CD4-positive, alpha-beta T cell treated with Interleukin-21 for 1 hour (primary cell): Measurements from ENCODE around the gene CST6.
"Not testable (repeated sequence)": the region's sequence is repeated elsewhere in the genome, so short reads cannot be mapped to it uniquely, and the experiment has no call there.

Experiments
- DNase-seq: peaks from one replicate; pipeline ENCODE4 v3.0.0-alpha.2; 2020

The CST6 gene

GRCh38 chr11:65987336-65987735, 24.5 kb upstream of the CST6 start:
- DNase-seq: no peak

- DNase-seq: peak; percentile 96
Measured at GRCh38 chr11:65988791-65989592, 22.8 kb upstream of the CST6 start.

DNA sequence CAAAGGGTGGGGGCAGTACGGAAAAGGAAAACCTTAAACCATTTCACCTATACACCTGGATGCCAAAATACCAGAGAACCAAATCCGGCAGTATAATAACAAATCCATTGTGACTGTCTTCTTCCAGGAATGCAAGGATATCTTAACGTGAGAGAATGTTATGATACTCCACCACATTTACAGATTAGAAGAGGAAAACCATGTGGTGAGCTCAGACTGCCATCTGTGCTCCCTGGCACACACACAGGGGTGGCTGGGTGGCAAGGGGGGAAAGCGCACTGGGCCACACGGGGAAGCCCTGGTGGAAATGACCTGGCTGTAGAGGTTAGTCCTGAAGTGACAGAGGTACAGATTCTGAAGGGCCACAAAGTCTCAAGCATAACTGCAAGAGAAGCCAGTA, 19.8 kb upstream of the CST6 start:
- no peak for DNase-seq

DNA sequence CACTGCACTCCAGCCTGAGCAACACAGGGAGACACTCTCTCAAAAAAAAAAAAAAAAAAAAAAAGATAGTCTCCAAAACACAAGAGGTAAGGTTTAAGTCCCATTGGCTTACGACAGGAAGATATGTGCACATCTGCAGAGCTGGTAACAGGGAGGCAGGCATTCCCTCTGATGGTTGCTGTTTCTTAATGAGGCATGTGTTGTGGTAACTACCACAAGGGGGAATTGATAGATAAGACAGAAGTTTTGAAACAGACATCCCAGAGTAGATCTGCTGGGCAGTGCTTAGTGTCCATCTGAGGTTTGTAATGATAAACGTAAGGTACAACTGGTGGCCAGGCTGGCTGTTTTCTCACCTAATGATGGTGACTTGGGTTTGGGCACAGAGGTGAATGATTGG, 14.5 kb upstream of the CST6 start:
- no peak for DNase-seq

GRCh38 chr11:66001942-66002647, 9.7 kb upstream of the CST6 start, which contains the start of the genes BANF1 and EIF1AD:
Gene BANF1 (plus strand): TSS chr11:66002503. CDS start chr11:66003251, 748 bp downstream.
Gene EIF1AD (minus strand): TSS chr11:66002157. CDS start chr11:66000389, 1,768 bp downstream.
- DNase-seq: peak; percentile 97

DNA sequence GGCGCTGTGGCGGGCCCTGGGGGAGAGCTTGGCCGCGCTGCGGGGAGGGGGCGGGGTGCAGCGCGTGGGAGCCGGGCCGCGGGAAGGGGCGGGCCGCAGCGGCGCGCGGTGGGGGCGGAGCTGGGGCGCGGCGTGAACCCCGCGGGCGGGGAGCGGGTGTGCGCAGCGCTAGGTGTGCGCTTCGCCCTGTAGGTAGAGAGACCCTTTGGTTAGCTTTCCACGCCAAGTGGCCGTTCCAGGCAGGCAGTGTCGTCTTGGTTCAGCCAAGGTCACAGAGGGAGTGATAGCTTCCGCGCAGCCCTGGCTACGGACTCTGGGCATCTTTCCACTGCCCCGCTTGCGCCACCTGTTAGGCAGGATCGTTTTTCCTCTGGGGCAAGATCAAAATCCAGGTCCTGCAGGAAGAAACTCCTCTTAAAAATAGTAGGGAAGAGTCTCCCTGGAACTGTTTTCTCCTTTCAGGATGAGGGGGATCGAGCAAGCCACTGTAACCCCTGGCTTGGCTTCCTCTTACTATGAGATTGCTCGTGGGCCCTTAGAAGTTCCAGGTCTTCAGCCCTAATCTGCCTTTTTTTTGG, 9.1 kb upstream of the CST6 start:
- no peak for DNase-seq

DNA sequence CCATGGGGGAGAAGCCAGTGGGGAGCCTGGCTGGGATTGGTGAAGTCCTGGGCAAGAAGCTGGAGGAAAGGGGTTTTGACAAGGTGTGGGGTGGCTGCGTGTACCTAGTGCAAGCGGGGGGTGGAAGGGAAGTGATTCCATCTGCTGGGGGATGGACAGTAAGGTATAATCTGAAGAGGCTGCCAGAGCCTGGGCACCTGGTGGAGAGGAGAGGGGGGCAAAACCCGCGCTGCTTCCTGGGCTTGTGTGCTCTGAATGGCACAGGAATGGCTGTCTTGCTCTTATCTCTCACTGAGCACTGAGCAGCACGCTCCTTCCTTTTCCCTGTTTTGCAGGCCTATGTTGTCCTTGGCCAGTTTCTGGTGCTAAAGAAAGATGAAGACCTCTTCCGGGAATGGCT, 8.5 kb upstream of the CST6 start:
- DNase-seq: no peak

DNA sequence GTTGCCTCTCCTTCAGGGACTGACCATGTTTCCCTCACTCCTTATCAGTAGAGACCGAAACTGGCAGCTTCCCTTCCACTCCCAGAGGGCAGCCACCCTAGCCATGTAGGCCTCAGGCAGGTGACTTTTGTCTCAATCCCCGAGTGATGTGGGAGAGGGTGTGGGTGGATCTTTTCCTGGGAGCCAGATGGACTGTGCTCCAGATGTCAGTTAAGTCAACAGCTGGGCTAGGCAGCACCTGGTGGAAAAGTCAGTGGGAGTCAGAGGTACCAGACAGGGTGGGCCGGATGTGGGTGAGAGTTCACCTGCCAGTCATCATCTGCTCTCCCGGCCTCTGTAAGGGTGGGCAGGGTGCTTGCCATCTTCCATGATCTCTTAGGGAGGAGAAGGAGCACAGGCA, 7.6 kb upstream of the CST6 start:
- no peak for DNase-seq

- no peak for DNase-seq
Measured at GRCh38 chr11:66006134-66006890, 5.5 kb upstream of the CST6 start.

DNA sequence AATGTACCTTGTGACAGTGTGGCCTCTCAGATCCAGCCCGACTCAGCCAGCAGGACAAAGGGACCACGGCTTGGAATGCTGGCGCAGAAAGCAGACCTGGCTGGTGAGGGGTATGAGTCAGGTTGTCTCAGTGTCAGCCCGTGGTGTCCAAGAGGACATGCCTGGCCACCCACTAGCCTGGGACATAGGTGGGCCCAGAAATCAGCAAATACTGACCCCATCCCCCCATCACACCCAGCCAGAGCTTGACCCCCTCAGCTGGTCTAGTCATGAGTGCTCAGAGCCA, 5.0 kb upstream of the CST6 start:
- DNase-seq: no peak

DNA sequence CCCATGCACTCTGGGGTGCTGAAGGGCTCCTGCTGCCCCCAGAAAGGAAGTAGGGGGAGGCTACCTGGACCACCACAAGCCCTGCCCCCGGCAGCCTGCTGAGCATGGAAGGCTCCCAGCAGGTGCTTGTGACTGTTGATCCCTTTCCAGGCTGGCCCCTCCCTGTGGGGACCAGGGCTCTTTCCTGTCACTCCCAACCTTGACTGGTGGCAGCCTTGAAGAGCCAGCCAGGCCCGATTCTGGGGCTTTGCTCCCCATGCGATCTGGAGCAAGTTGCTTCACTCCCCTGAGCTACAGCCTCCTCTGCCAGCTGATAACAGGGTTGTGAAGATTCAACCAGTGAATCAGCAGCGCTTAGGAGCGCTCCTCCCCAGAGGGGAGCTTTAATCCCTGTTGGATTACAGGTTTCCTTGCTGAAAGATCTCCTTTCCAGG, 4.6 kb upstream of the CST6 start:
- no peak for DNase-seq

GRCh38 chr11:66008095-66008467, 3.7 kb upstream of the CST6 start:
- no peak for DNase-seq

DNA sequence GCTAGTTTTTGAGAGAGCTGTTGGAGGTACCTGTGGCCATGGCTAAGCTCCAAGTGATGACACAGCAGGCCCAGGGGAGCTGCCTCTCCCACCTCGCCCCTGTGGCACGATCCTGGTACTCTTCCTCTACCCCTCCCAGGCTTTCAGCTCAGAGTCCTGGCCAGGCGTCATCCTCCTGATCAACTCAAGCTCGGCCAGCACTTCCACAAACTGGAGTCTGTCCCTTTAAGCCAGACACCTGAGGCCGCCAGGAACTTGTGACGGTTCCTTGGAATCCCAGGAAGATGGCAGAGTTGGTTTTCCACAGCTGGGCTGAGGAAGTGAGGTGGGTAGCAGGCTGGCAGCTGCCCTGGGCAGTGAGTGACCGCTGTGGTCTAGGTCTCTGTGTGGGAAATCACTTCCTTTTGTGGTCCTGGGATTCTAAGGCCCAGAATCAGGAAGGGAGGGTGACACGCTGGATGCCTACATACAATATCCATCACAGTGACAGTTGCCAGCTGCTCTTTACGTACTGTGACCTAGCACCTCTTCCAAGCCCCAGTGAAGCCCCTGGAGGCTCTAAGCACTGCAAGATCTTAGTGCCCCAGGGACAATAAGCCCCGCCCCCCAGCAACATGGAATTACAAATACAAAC, 3.2 kb upstream of the CST6 start:
- no peak for DNase-seq

DNA sequence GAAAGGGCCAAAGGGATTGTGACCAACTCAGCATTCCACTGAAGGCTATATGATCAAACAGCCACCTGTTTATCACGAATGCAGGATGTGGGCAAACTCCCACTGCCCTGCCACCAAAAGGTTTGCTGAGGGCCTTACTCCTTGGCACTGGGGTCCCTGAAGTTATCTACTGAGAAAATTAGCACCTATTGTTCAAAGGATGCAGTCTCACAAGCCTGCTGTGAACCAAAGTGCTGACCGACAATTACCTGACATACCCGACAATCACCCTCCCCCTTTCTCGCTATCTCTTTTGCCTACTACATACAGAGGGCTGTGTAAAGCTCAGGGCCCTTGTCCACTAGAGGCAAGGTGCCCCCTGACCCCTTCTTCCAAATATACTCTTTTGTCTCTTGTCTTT, 1.8 kb upstream of the CST6 start:
- not testable (repeated sequence) for DNase-seq

DNA sequence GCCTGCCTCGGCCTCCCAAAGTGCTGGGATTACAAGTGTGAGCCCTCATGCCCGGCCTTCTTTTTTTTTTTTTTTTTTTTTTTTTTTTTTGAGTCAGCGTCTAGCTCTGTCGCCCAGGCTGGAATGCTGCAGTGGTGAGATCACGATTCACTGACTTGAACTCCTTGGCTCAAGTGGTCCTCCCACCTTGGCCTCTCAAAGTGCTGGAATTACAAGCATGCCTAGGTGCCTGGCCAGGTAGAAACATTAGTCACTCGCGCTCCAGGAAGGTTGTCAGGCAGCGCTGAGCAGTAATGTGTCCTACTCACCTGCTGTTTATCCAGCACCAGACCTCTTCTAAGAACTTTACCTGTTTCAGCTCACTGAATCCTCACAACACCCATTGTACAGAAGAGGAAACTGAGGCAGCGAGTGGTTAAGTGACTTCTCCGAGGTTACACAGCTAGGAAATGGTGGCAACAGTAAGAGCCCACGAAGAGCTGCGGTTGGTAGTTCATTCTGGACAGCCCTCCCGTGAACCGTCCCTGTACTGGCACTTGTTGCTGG, 496 bp upstream of the CST6 start:
- no peak for DNase-seq

GRCh38 chr11:66012371-66012945, 650 bp downstream of the CST6 start:
- DNase-seq: no peak

DNA sequence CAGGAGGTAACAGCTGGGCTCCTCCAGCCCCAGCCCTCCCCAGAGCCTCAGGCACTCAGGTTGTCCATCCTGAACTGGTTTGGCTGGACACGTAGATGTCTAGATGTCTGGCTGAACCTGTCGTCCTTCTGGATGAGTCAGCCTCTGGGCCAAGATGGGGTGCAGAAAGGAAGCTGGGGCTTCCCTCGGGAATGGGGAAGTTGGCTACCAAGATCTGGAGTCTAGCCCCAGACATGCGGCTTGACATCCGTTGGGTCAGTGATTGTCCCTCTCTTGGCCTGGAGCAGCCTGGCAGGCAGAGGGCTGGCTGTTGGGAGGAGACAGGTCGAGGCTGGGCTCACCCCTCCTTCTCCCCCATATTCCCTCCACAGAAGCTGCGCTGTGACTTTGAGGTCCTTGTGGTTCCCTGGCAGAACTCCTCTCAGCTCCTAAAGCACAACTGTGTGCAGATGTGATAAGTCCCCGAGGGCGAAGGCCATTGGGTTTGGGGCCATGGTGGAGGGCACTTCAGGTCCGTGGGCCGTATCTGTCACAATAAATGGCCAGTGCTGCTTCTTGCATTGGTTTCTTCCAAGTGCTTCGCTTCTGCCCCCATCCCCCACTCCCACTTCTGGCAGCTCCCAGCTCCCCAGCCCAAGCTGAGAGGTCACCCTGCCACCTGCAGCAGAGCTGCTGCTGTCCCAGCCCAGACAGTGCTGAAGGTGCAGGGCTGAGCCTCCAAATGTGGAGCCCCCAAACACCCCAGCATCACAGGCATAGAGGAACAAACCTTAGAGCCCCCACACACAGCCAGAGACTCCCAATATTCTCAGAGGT, 1.3 kb downstream of the CST6 start:
- DNase-seq: no peak

DNA sequence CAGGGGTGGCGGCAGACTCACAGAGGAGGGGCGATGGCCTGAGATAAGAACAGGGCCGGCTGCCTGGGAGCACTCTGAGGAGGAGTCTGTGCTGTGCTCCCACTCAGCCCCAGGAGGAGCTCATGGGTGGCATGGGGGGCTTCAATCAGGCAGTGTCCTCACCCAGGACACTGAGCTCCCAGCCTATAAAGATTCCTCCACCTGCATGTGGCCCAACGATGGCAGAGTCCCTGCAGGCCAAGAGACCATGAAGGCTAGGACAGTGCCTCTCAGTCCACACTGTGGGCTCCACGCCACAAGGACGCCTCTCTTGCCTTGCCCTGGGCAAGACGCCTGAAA, 1.9 kb downstream of the CST6 start:
- no peak for DNase-seq

GRCh38 chr11:66014804-66015453, 3.1 kb downstream of the CST6 start:
- DNase-seq: no peak

GRCh38 chr11:66015454-66015881, 3.7 kb downstream of the CST6 start:
- DNase-seq: no peak
